ENCODE data around the gene CBX4. TPM values are rescaled to one million over a fixed set of nuclear protein-coding genes. Genes with fewer than 3 reads are reported as not detected.

The CBX4 gene
- total RNA-seq, 1 donor from 2014 or later = 25.7 TPM

- Histone ChIP-seq H3K4me3 (no peak overlapping the region), H3K27me3 (peaks cover 32% of the 10 kb centered on the region), H3K9me3 (no peaks in the 10 kb centered on the region), H3K27ac (no peak overlapping the region), H3K4me1 (peaks cover 0 to under 1% of the 10 kb centered on the region in 2 donors), H3K36me3 (no peaks in the 10 kb centered on the region)
- no peak for DNase-seq (ENCODE audit: low spot score in 2 of 2)
- TF ChIP-seq CTCF (IDR thresholded peaks at IDR 0.05) = no peak
- intact Hi-C loops (cut with DNase I) = no loop called here
Measured at GRCh38 chr17:79786930-79787643, 52.2 kb downstream of the CBX4 start.

GRCh38 chr17:79785900-79786810, 53.1 kb downstream of the CBX4 start:
- Histone ChIP-seq H3K9me3 (no peaks in the 10 kb centered on the region), H3K36me3 (no peaks in the 10 kb centered on the region), H3K4me1 (no peaks in the 10 kb centered on the region), H3K27ac (no peak overlapping the region), H3K27me3 (peaks cover 22% of the 10 kb centered on the region), H3K4me3 (no peak overlapping the region)
- intact Hi-C loops (cut with DNase I) = no loop called here
- no peak for DNase-seq (ENCODE audit: low spot score in 2 of 2)
- TF ChIP-seq CTCF (IDR thresholded peaks at IDR 0.05) = no peak

- no peak for TF ChIP-seq CTCF (IDR thresholded peaks at IDR 0.05)
- no peak overlapping the region for H3K27ac ChIP-seq
- no peaks in the 10 kb centered on the region for H3K9me3 ChIP-seq
- H3K4me1 ChIP-seq = no peaks in the 10 kb centered on the region
- DNase-seq (ENCODE audit: low spot score in 2 of 2) = no peak
- intact Hi-C loops (cut with DNase I) = no loop called here
- no peaks in the 10 kb centered on the region for H3K36me3 ChIP-seq
- peaks cover 13% of the 10 kb centered on the region for H3K27me3 ChIP-seq
- no peak overlapping the region for H3K4me3 ChIP-seq
Measured at GRCh38 chr17:79785017-79785899, 54.0 kb downstream of the CBX4 start.

GRCh38 chr17:79784353-79785016, 54.8 kb downstream of the CBX4 start:
- no peak for DNase-seq (ENCODE audit: low spot score in 2 of 2)
- Histone ChIP-seq H3K36me3 (no peaks in the 10 kb centered on the region), H3K4me1 (no peaks in the 10 kb centered on the region), H3K27ac (no peak overlapping the region), H3K4me3 (no peak overlapping the region), H3K9me3 (no peaks in the 10 kb centered on the region), H3K27me3 (peaks cover 6% of the 10 kb centered on the region)
- no peak for TF ChIP-seq CTCF (IDR thresholded peaks at IDR 0.05)
- intact Hi-C loops (cut with DNase I) = no loop called here

GRCh38 chr17:79783891-79784290, 55.3 kb downstream of the CBX4 start:
- Histone ChIP-seq H3K4me3 (no peak overlapping the region), H3K27ac (no peak overlapping the region), H3K36me3 (no peaks in the 10 kb centered on the region), H3K27me3 (peaks cover 2% of the 10 kb centered on the region), H3K4me1 (no peaks in the 10 kb centered on the region), H3K9me3 (no peaks in the 10 kb centered on the region)
- intact Hi-C loops (cut with DNase I) = no loop called here
- no peak for DNase-seq (ENCODE audit: low spot score in 2 of 2)
- no peak for TF ChIP-seq CTCF (IDR thresholded peaks at IDR 0.05)

Data from ascending aorta (tissue), 2 donors.